GM12892 (cell line): ENCODE results near the gene RREB1.

Source experiments
- POLR2A ChIP-seq: IDR thresholded peaks from 2 replicates; pipeline ENCODE4 v1.6.1; 2011; ENCODE audit warnings: low read depth, low read length, control low read depth
- POLR2AphosphoS5 ChIP-seq: IDR thresholded peaks from 2 replicates; pipeline ENCODE4 v1.6.1; 2011; ENCODE audit warnings: low read depth, low read length, control low read depth

DNA sequence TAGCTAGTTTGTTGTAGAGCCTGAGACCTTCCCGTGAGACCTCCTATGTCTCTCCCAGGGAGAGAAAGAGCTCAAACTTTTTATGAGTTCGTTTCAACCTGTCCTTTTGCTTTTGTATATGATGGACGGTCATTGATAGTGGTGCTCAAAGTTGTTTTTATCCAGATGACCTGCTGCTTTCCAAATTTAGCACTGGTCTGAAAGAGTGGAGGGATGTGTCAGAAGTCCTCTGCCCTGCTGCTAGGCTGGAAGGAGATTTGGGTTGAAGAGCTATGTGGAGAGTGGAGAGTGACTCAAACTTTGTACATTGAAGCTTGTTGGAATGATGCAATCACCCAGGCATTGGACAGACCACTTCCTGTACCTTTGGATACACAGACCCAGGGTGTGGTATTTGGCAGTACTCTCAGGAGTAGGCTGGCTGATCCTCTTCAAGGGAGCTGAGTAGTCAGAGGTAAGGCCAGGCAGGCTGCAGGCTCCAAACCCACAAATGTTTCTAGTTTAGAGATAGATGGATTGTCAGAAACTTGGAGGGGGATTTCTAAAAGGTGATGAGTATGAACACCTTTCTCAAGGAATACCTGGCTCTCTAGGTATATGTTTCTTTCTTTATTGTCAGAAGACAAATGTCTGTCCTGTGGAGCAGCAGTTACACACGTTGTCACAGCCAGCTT, 49.4 kb upstream of the RREB1 start:
- TF ChIP-seq POLR2A: no peak
- no peak for TF ChIP-seq POLR2AphosphoS5
